Measurements from ENCODE around the gene MRPL55.

GRCh38 chr1:228065543-228066347 is 43.4 kb downstream of the MRPL55 start:
- TF ChIP-seq, protein P1, sequence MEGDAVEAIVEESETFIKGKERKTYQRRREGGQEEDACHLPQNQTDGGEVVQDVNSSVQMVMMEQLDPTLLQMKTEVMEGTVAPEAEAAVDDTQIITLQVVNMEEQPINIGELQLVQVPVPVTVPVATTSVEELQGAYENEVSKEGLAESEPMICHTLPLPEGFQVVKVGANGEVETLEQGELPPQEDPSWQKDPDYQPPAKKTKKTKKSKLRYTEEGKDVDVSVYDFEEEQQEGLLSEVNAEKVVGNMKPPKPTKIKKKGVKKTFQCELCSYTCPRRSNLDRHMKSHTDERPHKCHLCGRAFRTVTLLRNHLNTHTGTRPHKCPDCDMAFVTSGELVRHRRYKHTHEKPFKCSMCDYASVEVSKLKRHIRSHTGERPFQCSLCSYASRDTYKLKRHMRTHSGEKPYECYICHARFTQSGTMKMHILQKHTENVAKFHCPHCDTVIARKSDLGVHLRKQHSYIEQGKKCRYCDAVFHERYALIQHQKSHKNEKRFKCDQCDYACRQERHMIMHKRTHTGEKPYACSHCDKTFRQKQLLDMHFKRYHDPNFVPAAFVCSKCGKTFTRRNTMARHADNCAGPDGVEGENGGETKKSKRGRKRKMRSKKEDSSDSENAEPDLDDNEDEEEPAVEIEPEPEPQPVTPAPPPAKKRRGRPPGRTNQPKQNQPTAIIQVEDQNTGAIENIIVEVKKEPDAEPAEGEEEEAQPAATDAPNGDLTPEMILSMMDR (IDR thresholded peaks at IDR 0.05) = no peak
- TF ChIP-seq POLR2A (IDR thresholded peaks at IDR 0.05) = no peak
